GM12878 (cell line): ENCODE data around the gene TUBA4B. TPM values are rescaled to one million over a fixed set of nuclear protein-coding genes. Genes with fewer than 3 reads are reported as not detected.

Experiments used
- ATAC-seq: fragments of 200-7000 bp; cut with Tn5 transposase; 3 replicates; pipeline ENCODE4 v1.9.1; 2020; ENCODE audit warnings: mild to moderate bottlenecking, moderate library complexity
- BruUV-seq: library from RNA; stranded (reverse); fragments of 400-500 nt; replicated peaks from 2 replicates; lab custom pipeline; 2021; lab: Mats Ljungman, UMichigan
- CTCF ChIA-PET: fragments of 300-600 bp; sonication (Branson Sonifier 250); formaldehyde crosslinking; extraction: SDS; loops from one replicate; lab custom pipeline; 2021; ENCODE audit warnings: inconsistent platforms; lab: Yijun Ruan, JAX
- POLR2A ChIA-PET: fragments of 350-600 bp; formaldehyde crosslinking; extraction: SDS; loops from one replicate; lab custom pipeline; 2021; ENCODE audit warnings: inconsistent platforms; lab: Charles Lee
- RAD21 ChIA-PET: fragments of 300-600 bp; sonication (Branson Sonifier 250); formaldehyde crosslinking; loops from one replicate; lab custom pipeline; 2023; ENCODE audit warnings: antibody characterized with exemption; ENCODE audit not compliant: unreplicated experiment; lab: Charles Lee
- SMC1A ChIA-PET: fragments of 300-600 bp; sonication (Branson Sonifier 250); formaldehyde crosslinking; loops from one replicate; lab custom pipeline; 2023; ENCODE audit not compliant: unreplicated experiment, uncharacterized antibody; lab: Charles Lee
- DNase-seq: peaks from one replicate; pipeline ENCODE4 v3.0.0-alpha.2; 2011; ENCODE audit warnings: low read depth, low spot score
- FAIRE-seq: peaks from 3 replicates; lab custom pipeline; 2011; peaks lifted over from hg19 to GRCh38; lab: Jason Lieb, UNC
- H2AFZ ChIP-seq: 2 replicates; pipeline ENCODE4 v1.6.0; 2011; ENCODE audit warnings: low read depth, low read length, control low read depth; ENCODE audit not compliant: control insufficient read depth
- H3K27ac ChIP-seq: 2 replicates; pipeline ENCODE4 v1.5.1; 2011; ENCODE audit warnings: control low read depth; ENCODE audit not compliant: control insufficient read depth, insufficient read depth
- H3K27me3 ChIP-seq, 2 experiments: replicated peaks in 1 of 2; 2 replicates each; pipeline versions ENCODE4 v1.6.0 to v1.6.1; 2011; ENCODE audit warnings: low read length in 1 of 2; ENCODE audit not compliant: control insufficient read depth in 2 of 2, insufficient read depth in 2 of 2
- H3K36me3 ChIP-seq, 2 experiments: 2 replicates each; pipeline ENCODE4 v1.5.1; 2011; ENCODE audit warnings: low read length in 1 of 2; ENCODE audit not compliant: control insufficient read depth in 2 of 2, insufficient read depth in 2 of 2
- H3K4me1 ChIP-seq: 2 replicates; pipeline ENCODE4 v1.6.1; 2011; ENCODE audit warnings: mild to moderate bottlenecking, low read length, moderate library complexity, mixed read lengths; ENCODE audit not compliant: control insufficient read depth, insufficient read depth
- H3K4me2 ChIP-seq: 2 replicates; pipeline ENCODE4 v1.6.0; 2011; ENCODE audit warnings: control low read depth; ENCODE audit not compliant: control insufficient read depth, insufficient read depth
- H3K4me3 ChIP-seq: fragments of 200-600 bp; sonication (generic); 2 replicates; pipeline ENCODE4 v1.5.1; 2016
- H3K79me2 ChIP-seq: 2 replicates; pipeline ENCODE4 v1.6.0; 2011; ENCODE audit warnings: low read length; ENCODE audit not compliant: control insufficient read depth, insufficient read depth
- H3K9ac ChIP-seq: 2 replicates; pipeline ENCODE4 v1.8.0; 2011; ENCODE audit warnings: low read length, control low read depth, mixed read lengths; ENCODE audit not compliant: control insufficient read depth, insufficient read depth
- H3K9me3 ChIP-seq: replicated peaks from 3 replicates; pipeline ENCODE4 v1.5.1; 2011; ENCODE audit warnings: mild to moderate bottlenecking, low read length; ENCODE audit not compliant: control insufficient read depth, insufficient read depth
- H4K20me1 ChIP-seq: 2 replicates; pipeline ENCODE4 v1.6.0; 2011; ENCODE audit not compliant: control insufficient read depth, insufficient read depth
- ATF7 ChIP-seq: fragments of 450-650 bp; IDR thresholded peaks from 2 replicates; pipeline ENCODE4 v1.6.1; 2016; ENCODE audit warnings: low read depth, mild to moderate bottlenecking
- BACH1 ChIP-seq: fragments of 450-650 bp; IDR thresholded peaks from 2 replicates; pipeline ENCODE4 v1.6.1; 2017; ENCODE audit warnings: mild to moderate bottlenecking, borderline replicate concordance
- BHLHE40 ChIP-seq, 2 experiments: fragments of 450-650 bp in 1 of 2; IDR thresholded peaks; 2 replicates each; pipeline ENCODE4 v1.6.1; 2011 to 2017; ENCODE audit warnings: low read depth in 2 of 2, borderline replicate concordance in 1 of 2, improper control_type of control experiment in 1 of 2, low read length in 1 of 2, mild to moderate bottlenecking in 1 of 2
- BRCA1 ChIP-seq: IDR thresholded peaks from 2 replicates; pipeline ENCODE4 v1.6.1; 2011; ENCODE audit warnings: low read depth, low read length, improper control_type of control experiment
- EGR1 ChIP-seq, 2 experiments: IDR thresholded peaks; 1 replicate in 1 of 2; 2 replicates in 1 of 2; pipeline ENCODE4 v1.6.1; 2011 to 2012; ENCODE audit warnings: low read depth in 2 of 2, low read length in 2 of 2, borderline replicate concordance in 1 of 2, mild to moderate bottlenecking in 1 of 2, moderate library complexity in 1 of 2
- GATAD2B ChIP-seq: fragments of 450-650 bp; conservative IDR thresholded peaks from 2 replicates; pipeline ENCODE4 v1.6.1; 2017; ENCODE audit warnings: low read depth, mild to moderate bottlenecking, moderate library complexity
- JUNB ChIP-seq: IDR thresholded peaks from 2 replicates; pipeline ENCODE4 v1.6.1; 2016; ENCODE audit warnings: antibody characterized with exemption, mild to moderate bottlenecking
- MYB ChIP-seq: fragments of 150-350 bp; IDR thresholded peaks from 2 replicates; pipeline ENCODE4 v1.6.1; 2014; ENCODE audit warnings: mild to moderate bottlenecking, low read depth, low read length, borderline replicate concordance
- NRF1 ChIP-seq: conservative IDR thresholded peaks from 2 replicates; pipeline ENCODE4 v1.6.1; 2011; ENCODE audit warnings: mild to moderate bottlenecking, low read depth, low read length, improper control_type of control experiment
- PML ChIP-seq: IDR thresholded peaks from 2 replicates; pipeline ENCODE4 v1.6.1; 2012; ENCODE audit warnings: low read length, inconsistent platforms
- POLR2AphosphoS5 ChIP-seq: IDR thresholded peaks from 2 replicates; pipeline ENCODE4 v1.6.1; 2011; ENCODE audit warnings: mild to moderate bottlenecking, low read length, inconsistent platforms
- SIN3A ChIP-seq: IDR thresholded peaks from 2 replicates; pipeline ENCODE4 v1.6.1; 2012; ENCODE audit warnings: low read depth, low read length, improper control_type of control experiment
- WGBS: methylation state at CpG from one replicate; pipeline ENCODE4 v1.1.6; 2016; ENCODE audit warnings: low lambda C conversion rate; ENCODE audit not compliant: insufficient replicate concordance, insufficient coverage; ENCODE audit errors: missing lambda C conversion rate; 5-methylcytosine and 5-hydroxymethylcytosine counted together
- in situ Hi-C: fragments of 300-500 bp; cut with MboI; formaldehyde crosslinking; loops from 9 replicates; pipeline ENCODE4 v1.14.3; 2018; ENCODE audit warnings: mixed read lengths
- intact Hi-C: fragments of 100-400 bp; cut with micrococcal nuclease; formaldehyde crosslinking; loops from one replicate; pipeline ENCODE4 v1.14.2; 2022; ENCODE audit not compliant: unreplicated experiment
- polyA plus RNA-seq, 11 experiments: library from polyadenylated mRNA; depleted of rRNA in 4 of 11; unstranded in 6 of 11; stranded (reverse) in 5 of 11; fragments of >200 nt; fragmentation: Nextera tagmentation in 4 of 11; fragmentation: Illumina TruSeq in 1 of 11; extraction: Ambion mirVana in 4 of 11; extraction: Trizol in 1 of 11; gene quantifications; 1 replicate in 1 of 11; 2 replicates in 10 of 11; pipeline versions ENCODE4 v1.2.1 to v1.2.3, GENCODE V29; 2011 to 2016; ENCODE audit warnings: inconsistent platforms in 2 of 11, missing spikeins in 2 of 11, low read depth in 1 of 11
- total RNA-seq, 4 experiments: library from RNA; depleted of rRNA in 3 of 4; stranded (reverse); fragments of >200 nt in 3 of 4; fragmentation: Illumina TruSeq in 1 of 4; extraction: Trizol in 1 of 4; gene quantifications; 2 replicates each; pipeline versions ENCODE4 v1.2.1 to v1.2.3, GENCODE V29; 2013 to 2021
- TF ChIP-seq, protein P1 (sequence below): fragments of 450-650 bp; IDR thresholded peaks from 2 replicates; pipeline ENCODE4 v1.6.1; 2017; ENCODE audit warnings: mild to moderate bottlenecking, moderate library complexity
- TF ChIP-seq, protein P2 (sequence below): IDR thresholded peaks from 2 replicates; pipeline ENCODE4 v1.6.1; 2011; ENCODE audit warnings: low read depth, mild to moderate bottlenecking, low read length, moderate library complexity, borderline replicate concordance; ENCODE audit errors: extremely low read depth
- TF ChIP-seq, protein P3 (sequence below): fragments of 450-650 bp; IDR thresholded peaks from 2 replicates; pipeline ENCODE4 v1.6.1; 2017; ENCODE audit warnings: low read depth, mild to moderate bottlenecking, moderate library complexity

TUBA4B gene
- total and polyA plus RNA-seq, 10 of the 15 experiments (the other 5 are each of a cell fraction or from before 2014, with no cell fraction given) = 0.07 TPM; not detected in 9

DNA sequence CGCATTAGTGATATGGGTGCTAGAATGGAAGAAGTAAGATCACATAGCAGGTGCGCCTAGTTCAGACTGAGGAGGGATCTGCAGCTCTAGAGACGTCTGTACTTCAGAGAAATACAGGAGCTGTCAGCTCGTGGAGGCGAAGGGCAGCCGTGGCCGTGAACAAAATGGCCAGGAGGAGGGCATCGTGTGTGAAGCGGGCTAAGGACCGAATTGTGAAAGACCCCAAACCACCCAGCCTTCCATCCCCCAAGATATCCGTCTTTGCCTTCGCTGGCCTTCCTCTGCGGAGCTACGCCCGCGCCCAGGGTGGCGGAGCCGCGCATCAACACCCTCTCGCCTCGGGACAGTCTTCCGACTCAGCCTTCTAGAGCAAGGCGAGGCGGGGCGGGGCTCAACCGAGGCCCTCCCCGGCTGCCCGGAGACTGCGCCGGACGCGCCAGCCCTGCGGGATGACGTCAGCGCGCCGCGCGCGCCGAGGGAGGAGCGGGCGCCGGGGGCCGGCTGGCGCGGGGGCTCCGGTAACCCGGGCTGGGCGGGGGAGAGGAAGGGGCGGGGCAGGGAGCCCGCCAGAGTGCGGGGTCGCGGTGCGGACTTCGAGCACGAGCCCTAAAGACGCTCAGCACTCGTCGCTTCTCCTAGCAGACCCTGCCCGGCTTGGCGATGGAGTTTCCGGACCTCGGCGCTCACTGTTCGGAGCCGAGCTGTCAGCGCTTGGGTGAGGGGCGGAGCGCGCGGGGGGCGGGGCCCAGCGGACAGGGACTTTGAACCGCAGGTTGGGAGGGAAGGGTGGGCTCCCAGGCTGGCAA, 46.5 kb upstream of the TUBA4B start, which contains the start of gene ZFAND2B:
Gene ZFAND2B (plus strand): TSS at position 455 of the 806 bp plus-strand sequence. CDS start 206 bp downstream, at position 661.
- ChIA-PET SMC1A (interaction anchor here (1.0 to 3.1 kb wide), 13 partner anchors 10 to 89 kb away, joined by 3 to 14 read pairs (median 5); partner anchors contain the start of genes ABCB6, CNPPD1, GLB1L and SLC23A3), CTCF (interaction anchor here (0.6 to 2.1 kb wide), 14 partner anchors 8 to 88 kb away, joined by 3 to 19 read pairs (median 4); partner anchors contain the start of genes ANKZF1, ATG9A, CNPPD1 and NHEJ1), POLR2A (interaction anchor here (0.6 to 4.0 kb wide), 24 partner anchors 11 to 635 kb away, joined by 3 to 47 read pairs (median 5); partner anchors contain the start of genes ANKZF1, ATG9A, CNPPD1 and DNPEP), RAD21 (interaction anchor here (0.7 to 2.9 kb wide), 14 partner anchors 10 to 88 kb away, joined by 3 to 21 read pairs (median 6); partner anchors contain the start of genes CNPPD1, DNAJB2, GLB1L and SLC23A3)
- in situ Hi-C loops = loop anchor here (5.0 kb wide), 1 partner anchor 34 kb away; the partner anchor contains the start of gene SLC23A3
- Histone ChIP-seq H3K4me2 (peak within 1 kb of the TSS; percentile 92), H4K20me1 (no peaks in the 10 kb centered on the region), H3K4me1 (peaks cover 8% of the 10 kb centered on the region), H3K4me3 (peak within 1 kb of the TSS; percentile 50), H3K79me2 (no peaks in the 10 kb centered on the region; the same call in 1 of the 2 replicates), H3K9ac (peak within 1 kb of the TSS; percentile 67), H3K36me3 (peaks cover 0 to 4% of the 10 kb centered on the region in 2 experiments; a peak in 1 of 4 replicates), H3K27me3 (no peaks in the 10 kb centered on the region), H3K9me3 (no peaks in the 10 kb centered on the region), H2AFZ (peak within 1 kb of the TSS; percentile 96), H3K27ac (peak within 1 kb of the TSS; percentile 72)
- intact Hi-C loops = loop anchor here (2.0 to 5.0 kb wide), 2 partner anchors 30 to 71 kb away; partner anchors contain the start of genes CNPPD1 and DNAJB2
- under 1% methylated on average over 38 of the region's 76 CpGs for WGBS
- BruUV-seq = TSS peak; percentile 94
- ATAC-seq (peak; percentile 99), FAIRE-seq (peak; percentile 49), DNase-seq (peak; percentile 52)
- TF ChIP-seq GATAD2B (peak; percentile 75), BACH1 (peak; percentile 79; the same call in 1 of the 2 replicates), BRCA1 (no peak), NRF1 (peak; percentile 45), ATF7 (peak; percentile 73), PML (peak; percentile 96), BHLHE40 (IDR thresholded peaks at IDR 0.05; ENCODE audit: borderline replicate concordance in 1 of 2, low read depth in 2 of 2, low read length in 1 of 2) (0 out of 4 replicates have a peak, but pooled peaks of 1 of the 2 experiments have one; percentile 55), EGR1 (IDR thresholded peaks at IDR 0.05; ENCODE audit: borderline replicate concordance in 1 of 2, low read depth in 2 of 2, low read length in 2 of 2) (peak; percentile 42 to 84; a peak in 2 of 3 replicates), JUNB (no peak), SIN3A (peak; percentile 40; the same call in 1 of the 2 replicates), MYB (no peak), POLR2AphosphoS5 (peak; percentile 97)
- TF ChIP-seq, protein P1, sequence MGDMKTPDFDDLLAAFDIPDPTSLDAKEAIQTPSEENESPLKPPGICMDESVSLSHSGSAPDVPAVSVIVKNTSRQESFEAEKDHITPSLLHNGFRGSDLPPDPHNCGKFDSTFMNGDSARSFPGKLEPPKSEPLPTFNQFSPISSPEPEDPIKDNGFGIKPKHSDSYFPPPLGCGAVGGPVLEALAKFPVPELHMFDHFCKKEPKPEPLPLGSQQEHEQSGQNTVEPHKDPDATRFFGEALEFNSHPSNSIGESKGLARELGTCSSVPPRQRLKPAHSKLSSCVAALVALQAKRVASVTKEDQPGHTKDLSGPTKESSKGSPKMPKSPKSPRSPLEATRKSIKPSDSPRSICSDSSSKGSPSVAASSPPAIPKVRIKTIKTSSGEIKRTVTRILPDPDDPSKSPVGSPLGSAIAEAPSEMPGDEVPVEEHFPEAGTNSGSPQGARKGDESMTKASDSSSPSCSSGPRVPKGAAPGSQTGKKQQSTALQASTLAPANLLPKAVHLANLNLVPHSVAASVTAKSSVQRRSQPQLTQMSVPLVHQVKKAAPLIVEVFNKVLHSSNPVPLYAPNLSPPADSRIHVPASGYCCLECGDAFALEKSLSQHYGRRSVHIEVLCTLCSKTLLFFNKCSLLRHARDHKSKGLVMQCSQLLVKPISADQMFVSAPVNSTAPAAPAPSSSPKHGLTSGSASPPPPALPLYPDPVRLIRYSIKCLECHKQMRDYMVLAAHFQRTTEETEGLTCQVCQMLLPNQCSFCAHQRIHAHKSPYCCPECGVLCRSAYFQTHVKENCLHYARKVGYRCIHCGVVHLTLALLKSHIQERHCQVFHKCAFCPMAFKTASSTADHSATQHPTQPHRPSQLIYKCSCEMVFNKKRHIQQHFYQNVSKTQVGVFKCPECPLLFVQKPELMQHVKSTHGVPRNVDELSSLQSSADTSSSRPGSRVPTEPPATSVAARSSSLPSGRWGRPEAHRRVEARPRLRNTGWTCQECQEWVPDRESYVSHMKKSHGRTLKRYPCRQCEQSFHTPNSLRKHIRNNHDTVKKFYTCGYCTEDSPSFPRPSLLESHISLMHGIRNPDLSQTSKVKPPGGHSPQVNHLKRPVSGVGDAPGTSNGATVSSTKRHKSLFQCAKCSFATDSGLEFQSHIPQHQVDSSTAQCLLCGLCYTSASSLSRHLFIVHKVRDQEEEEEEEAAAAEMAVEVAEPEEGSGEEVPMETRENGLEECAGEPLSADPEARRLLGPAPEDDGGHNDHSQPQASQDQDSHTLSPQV = 0 out of 2 replicates have a peak, but pooled peaks have one; percentile 22
- TF ChIP-seq, protein P2, sequence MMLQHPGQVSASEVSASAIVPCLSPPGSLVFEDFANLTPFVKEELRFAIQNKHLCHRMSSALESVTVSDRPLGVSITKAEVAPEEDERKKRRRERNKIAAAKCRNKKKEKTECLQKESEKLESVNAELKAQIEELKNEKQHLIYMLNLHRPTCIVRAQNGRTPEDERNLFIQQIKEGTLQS = no peak
- TF ChIP-seq, protein P3, sequence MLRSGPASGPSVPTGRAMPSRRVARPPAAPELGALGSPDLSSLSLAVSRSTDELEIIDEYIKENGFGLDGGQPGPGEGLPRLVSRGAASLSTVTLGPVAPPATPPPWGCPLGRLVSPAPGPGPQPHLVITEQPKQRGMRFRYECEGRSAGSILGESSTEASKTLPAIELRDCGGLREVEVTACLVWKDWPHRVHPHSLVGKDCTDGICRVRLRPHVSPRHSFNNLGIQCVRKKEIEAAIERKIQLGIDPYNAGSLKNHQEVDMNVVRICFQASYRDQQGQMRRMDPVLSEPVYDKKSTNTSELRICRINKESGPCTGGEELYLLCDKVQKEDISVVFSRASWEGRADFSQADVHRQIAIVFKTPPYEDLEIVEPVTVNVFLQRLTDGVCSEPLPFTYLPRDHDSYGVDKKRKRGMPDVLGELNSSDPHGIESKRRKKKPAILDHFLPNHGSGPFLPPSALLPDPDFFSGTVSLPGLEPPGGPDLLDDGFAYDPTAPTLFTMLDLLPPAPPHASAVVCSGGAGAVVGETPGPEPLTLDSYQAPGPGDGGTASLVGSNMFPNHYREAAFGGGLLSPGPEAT = peak; percentile 60
